Vagina (tissue), 2 donors: ENCODE measurements around the gene TMEM59L.

ENCODE experiments used
- CTCF ChIP-seq, 3 experiments: fragments of 450-650 bp in 2 of 3; fragments of 200-600 bp in 1 of 3; sonication (generic) in 1 of 3; IDR thresholded peaks; one replicate each; pipeline ENCODE4 v1.5.1; 2017 to 2019; ENCODE audit warnings: antibody characterized with exemption in 3 of 3, mild to moderate bottlenecking in 2 of 3, moderate library complexity in 2 of 3
- POLR2A ChIP-seq, 2 donors: fragments of 450-650 bp; IDR thresholded peaks; one replicate each; pipeline ENCODE4 v1.6.1; 2017; ENCODE audit warnings: antibody characterized with exemption in 2 of 2, mild to moderate bottlenecking in 2 of 2, moderate library complexity in 2 of 2

GRCh38 chr19:18657590-18658365 lies 45.1 kb downstream of the TMEM59L start:
- TF ChIP-seq CTCF (IDR thresholded peaks at IDR 0.05): no peak
- no peak for TF ChIP-seq POLR2A (IDR thresholded peaks at IDR 0.05)
